K562 (cell line): Measurements from ENCODE around the gene BCL7C.

ENCODE experiments used
- AFF4 ChIP-seq: sonication (generic); formaldehyde crosslinking; IDR thresholded peaks from 2 replicates; pipeline ENCODE4 v1.8.0; 2023; ENCODE audit warnings: mild to moderate bottlenecking, missing genetic modification reagents
- CEBPB ChIP-seq: fragments of 450-650 bp; IDR thresholded peaks from 2 replicates; pipeline ENCODE4 v1.6.1; 2016; ENCODE audit warnings: missing genetic modification characterization, missing compliant biosample characterization
- CTCF ChIP-seq, 3 experiments: IDR thresholded peaks in 2 of 3; conservative IDR thresholded peaks in 1 of 3; 2 replicates each; pipeline ENCODE4 v1.5.1; 2011 to 2012; ENCODE audit warnings: low read length in 3 of 3, mild to moderate bottlenecking in 3 of 3, control low read depth in 2 of 3, improper control_type of control experiment in 1 of 3, inconsistent platforms in 1 of 3, low read depth in 1 of 3, mixed read lengths in 1 of 3, moderate library complexity in 1 of 3; ENCODE audit not compliant: insufficient read depth in 2 of 3
- EHMT2 ChIP-seq: fragments of 450-650 bp; IDR thresholded peaks from 2 replicates; pipeline ENCODE4 v1.6.1; 2018; ENCODE audit warnings: antibody characterized with exemption
- POLR2A ChIP-seq: fragments of 450-650 bp; conservative IDR thresholded peaks from 2 replicates; pipeline ENCODE4 v1.6.1; 2016
- ZNF407 ChIP-seq: fragments of 450-650 bp; IDR thresholded peaks from 2 replicates; pipeline ENCODE4 v1.6.1; 2016; ENCODE audit warnings: low read depth
- ZNF507 ChIP-seq: conservative IDR thresholded peaks from 2 replicates; pipeline ENCODE4 v1.6.1; 2017; ENCODE audit warnings: missing genetic modification characterization, missing compliant biosample characterization

- TF ChIP-seq CTCF (IDR thresholded peaks at IDR 0.05 in 2 of 3, conservative IDR thresholded peaks at IDR 0.05 in 1 of 3; ENCODE audit: insufficient read depth in 2 of 3, low read depth in 1 of 3, low read length in 3 of 3) (no peak), EHMT2 (no peak), ZNF507 (tag) (no peak), CEBPB (no peak), AFF4 (CRISPR knock-in tag) (no peak), ZNF407 (no peak), POLR2A (peak; percentile 33; the same call in 1 of the 2 replicates)
Measured at GRCh38 chr16:30924076-30924912, 30.4 kb upstream of the BCL7C start.
